Neuron (in vitro differentiated cells): ENCODE data around the gene ANKS3.

Source experiments
- H2AFZ ChIP-seq: one replicate; pipeline ENCODE4 v1.6.1; 2013; ENCODE audit warnings: low read depth, mild to moderate bottlenecking, inconsistent platforms, low read length, moderate library complexity
- H3K27me3 ChIP-seq: one replicate; pipeline ENCODE4 v1.6.1; 2013; ENCODE audit warnings: low read length; ENCODE audit not compliant: insufficient read depth
- H3K36me3 ChIP-seq: one replicate; pipeline ENCODE4 v1.6.1; 2013; ENCODE audit warnings: low read length; ENCODE audit not compliant: insufficient read depth
- H3K4me1 ChIP-seq: one replicate; pipeline ENCODE4 v1.6.1; 2013; ENCODE audit warnings: low read length; ENCODE audit not compliant: insufficient read depth
- H3K4me3 ChIP-seq: 2 replicates; pipeline ENCODE4 v1.5.1; 2013; ENCODE audit warnings: mild to moderate bottlenecking, low read length, moderate library complexity
- H3K9me3 ChIP-seq: one replicate; pipeline ENCODE4 v1.6.1; 2013; ENCODE audit warnings: low read length

The ANKS3 gene

DNA sequence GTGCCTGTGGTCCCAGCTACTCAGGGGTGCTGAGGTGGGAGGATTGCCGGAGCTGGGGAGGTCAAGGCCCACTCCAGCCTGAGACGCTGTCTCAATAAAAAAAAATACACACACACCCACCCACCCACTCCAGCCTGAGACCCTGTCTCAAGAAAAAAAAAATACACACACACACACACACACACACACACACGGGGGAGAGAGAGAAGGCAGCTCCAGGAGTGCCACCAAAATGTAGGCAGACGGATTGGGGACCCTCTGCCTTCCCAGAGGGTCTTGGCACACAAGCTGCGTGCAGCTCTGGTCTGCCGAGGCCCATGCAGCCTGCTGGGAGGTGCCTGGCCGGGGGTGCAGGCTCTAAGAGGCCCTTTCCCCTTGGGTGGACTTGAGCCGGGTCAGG is 46.7 kb downstream of the ANKS3 start:
- Histone ChIP-seq H3K4me1 (no peaks in the 10 kb centered on the region), H3K27me3 (no peaks in the 10 kb centered on the region), H3K36me3 (peaks cover 55% of the 10 kb centered on the region), H3K4me3 (no peak overlapping the region), H3K9me3 (no peaks in the 10 kb centered on the region), H2AFZ (no peak overlapping the region)

DNA sequence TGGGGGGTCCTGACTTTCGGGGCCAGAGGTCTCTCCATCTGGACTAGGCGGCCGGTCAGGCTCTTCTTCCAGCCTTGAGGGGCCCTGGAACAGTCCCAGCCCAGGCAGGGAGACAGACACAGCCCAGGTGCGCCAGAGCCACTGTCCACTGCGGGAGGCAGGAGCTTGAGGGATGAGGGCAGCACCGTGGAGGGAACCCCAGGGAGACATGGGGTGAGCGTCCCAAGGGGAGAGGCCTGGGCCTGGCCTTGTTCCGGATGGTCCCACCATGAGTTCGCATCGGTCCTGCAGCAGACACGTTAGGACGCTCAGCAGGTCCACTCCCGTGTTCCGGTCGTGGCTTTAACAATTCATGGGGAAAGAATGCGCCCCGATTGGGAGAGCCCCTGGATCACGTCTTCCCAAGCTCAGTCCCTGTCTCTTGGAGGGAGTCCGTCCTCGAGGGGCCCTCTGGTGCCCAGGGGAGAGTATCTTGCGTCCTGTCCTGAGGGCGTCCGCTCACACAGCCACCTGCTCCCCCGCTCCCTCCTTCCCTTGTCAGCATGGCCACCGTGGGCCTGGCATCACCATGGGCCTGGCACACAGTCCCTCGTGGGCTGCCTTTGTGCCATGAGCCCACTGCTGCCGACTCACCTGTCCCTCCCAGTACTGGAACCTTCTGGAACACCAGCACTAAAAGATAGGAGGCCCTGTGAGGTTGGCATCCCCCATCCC is 47.4 kb downstream of the ANKS3 start:
- peaks cover 63% of the 10 kb centered on the region for H3K36me3 ChIP-seq
- no peak overlapping the region for H2AFZ ChIP-seq
- H3K27me3 ChIP-seq, result no peaks in the 10 kb centered on the region
- H3K9me3 ChIP-seq, result no peaks in the 10 kb centered on the region
- H3K4me3 ChIP-seq, result no peak overlapping the region
- H3K4me1 ChIP-seq, result no peaks in the 10 kb centered on the region

DNA sequence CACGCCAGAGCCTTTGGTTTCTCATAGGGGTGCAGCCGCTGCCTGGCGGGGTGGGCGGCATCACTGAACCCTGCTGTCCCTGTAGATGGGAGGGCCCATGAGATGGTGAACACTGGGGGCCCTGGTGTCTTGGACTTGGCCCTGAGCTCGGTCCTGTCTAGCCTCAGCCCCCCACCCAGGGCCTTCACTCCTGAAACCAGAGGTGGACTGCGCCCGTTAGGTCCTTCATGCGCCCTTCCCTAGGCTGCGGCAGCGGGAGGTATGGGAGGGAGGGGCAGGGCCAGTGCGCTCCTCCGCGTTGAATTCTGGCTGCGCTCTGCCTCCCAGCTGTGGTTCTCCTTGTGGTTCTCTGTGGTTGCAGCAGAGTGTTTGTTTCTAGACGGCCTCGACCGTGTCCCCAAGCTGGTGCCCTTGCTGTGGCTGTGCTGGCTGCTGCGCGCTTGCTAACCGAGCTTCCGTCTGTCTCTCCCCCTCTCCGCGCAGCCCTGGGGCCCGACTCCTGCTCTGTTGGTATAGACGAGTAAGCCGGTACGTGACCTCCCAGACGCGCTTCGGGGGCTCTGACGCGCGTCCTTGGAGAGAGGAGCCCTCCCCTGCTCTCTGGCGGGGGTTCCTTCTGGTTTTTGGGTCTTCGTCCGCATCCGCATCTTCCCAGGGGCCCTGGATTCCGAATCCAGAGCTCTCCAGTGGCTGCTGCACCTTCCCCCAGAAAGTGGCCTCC is 48.1 kb downstream of the ANKS3 start:
- H3K27me3 ChIP-seq, result no peaks in the 10 kb centered on the region
- H2AFZ ChIP-seq, result no peak overlapping the region
- no peaks in the 10 kb centered on the region for H3K4me1 ChIP-seq
- H3K36me3 ChIP-seq, result peaks cover 70% of the 10 kb centered on the region
- no peaks in the 10 kb centered on the region for H3K9me3 ChIP-seq
- H3K4me3 ChIP-seq, result no peak overlapping the region

DNA sequence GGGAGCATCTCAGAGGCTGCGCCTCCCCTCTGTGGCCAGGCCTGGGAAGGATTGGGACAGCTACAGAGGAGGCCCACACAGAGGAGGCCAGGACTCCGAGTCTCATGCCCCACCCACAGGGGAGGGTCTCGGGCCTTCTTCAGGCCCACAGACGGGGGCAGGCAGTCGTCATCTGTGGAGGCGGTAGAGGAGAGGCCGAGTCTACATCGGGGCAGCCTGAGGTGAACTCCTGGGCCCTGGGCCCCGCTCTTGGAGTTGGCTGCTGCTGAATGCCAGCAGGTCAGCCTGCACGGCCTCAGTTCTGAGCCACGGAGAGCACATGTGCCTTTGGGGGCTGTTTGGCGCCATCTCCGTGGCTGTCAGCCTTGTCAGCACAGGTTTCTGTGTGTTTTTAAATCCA is 48.8 kb downstream of the ANKS3 start:
- no peaks in the 10 kb centered on the region for H3K27me3 ChIP-seq
- H3K4me1 ChIP-seq, result no peaks in the 10 kb centered on the region
- no peaks in the 10 kb centered on the region for H3K9me3 ChIP-seq
- peaks cover 68% of the 10 kb centered on the region for H3K36me3 ChIP-seq
- no peak overlapping the region for H2AFZ ChIP-seq
- no peak overlapping the region for H3K4me3 ChIP-seq

DNA sequence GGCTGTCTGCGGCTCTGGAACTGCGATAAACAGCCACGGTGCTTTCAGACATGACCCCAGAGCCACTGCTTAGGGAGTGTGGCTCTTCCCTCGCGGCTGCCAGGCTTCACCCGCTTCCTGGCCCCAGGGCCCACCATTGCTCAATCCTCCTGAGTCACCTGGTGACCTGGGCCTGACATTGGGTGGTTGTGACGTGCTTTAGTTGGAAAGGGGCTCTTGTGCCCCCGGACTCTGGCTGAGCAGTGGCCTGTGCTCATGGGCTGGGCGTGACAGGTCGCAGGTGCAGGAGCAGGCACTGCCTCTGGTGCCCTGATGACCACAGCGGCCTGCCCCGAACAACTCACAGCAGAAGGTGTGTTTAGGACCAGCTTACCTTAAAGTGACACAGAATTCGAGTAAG is 49.3 kb downstream of the ANKS3 start:
- Histone ChIP-seq H3K27me3 (no peaks in the 10 kb centered on the region), H3K4me1 (no peaks in the 10 kb centered on the region), H2AFZ (no peak overlapping the region), H3K9me3 (no peaks in the 10 kb centered on the region), H3K36me3 (peaks cover 62% of the 10 kb centered on the region), H3K4me3 (no peak overlapping the region)

DNA sequence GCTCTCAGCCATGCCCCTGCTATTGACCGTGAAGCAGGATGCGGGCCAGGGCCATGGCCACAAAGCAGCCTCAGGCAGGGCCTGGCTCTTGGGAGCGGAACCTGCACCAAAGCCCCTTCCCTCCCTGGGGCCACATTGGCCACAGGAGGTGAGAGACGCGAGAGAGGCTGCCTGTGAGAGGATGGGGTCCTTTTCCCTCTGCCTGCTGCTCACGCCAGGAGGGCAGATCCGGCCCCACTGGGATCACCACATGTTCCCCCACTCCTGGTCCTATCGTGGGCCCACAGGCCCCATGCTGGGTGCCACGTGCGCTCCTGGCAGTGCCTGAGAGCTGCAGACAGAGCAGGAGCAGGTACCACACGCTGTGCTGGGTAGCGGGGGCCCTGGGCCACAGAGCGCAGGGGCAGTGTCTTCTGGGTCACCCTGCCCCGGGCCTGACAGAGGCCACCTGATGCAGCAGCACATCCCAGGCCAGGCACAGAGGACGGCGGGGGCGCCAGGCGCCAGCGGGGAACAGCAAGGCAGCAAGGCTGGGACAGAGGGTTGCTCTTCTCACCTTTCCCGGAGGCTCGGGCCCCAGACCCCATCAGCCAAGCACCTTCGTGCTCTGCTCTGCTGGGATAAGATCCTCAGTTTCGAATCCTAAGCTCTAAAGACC is 49.9 kb downstream of the ANKS3 start:
- no peaks in the 10 kb centered on the region for H3K27me3 ChIP-seq
- H3K9me3 ChIP-seq, result no peaks in the 10 kb centered on the region
- no peak overlapping the region for H2AFZ ChIP-seq
- H3K4me3 ChIP-seq, result no peak overlapping the region
- H3K4me1 ChIP-seq, result no peaks in the 10 kb centered on the region
- H3K36me3 ChIP-seq, result peaks cover 63% of the 10 kb centered on the region

DNA sequence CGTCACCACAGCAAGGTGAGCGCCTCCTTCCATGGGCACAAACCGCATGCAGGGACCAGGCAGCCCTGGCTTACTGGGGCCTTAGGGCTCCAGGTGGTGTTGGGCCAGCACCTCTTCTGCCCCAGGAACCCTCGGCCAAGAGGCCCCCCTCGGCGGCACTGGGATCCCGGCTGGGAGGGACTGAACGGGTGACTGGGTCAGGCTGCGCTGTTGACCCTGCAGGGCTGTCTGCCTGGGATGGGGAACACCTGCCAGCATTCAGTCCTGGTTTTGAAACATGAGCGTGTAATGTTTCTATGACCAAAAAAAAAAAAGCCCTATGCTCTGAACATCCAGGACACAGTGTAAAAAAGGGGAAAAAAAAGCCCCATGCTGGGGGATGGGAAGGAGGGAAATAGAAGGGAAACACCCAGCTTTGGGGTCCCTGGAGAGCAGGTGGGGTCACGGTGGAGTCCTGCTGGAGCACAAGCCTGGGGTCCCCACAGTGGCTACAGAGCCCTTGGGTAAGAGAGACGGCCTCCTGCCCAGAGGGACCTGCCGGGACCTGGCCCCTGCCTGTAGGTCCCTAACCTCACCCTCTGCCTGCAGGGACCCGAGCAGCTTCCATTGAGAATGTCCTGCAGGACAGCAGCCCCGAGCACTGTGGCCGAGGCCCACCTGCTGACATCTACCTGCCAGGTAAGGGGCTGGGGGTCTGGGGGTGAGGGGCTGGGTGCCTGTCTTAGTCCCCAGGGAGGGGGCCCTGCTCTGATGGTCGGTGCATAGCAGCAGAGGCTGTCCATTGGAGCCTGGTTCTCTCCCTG is 50.6 kb downstream of the ANKS3 start:
- H3K4me3 ChIP-seq, result no peak overlapping the region
- no peaks in the 10 kb centered on the region for H3K9me3 ChIP-seq
- H3K36me3 ChIP-seq, result peaks cover 61% of the 10 kb centered on the region
- no peaks in the 10 kb centered on the region for H3K27me3 ChIP-seq
- no peaks in the 10 kb centered on the region for H3K4me1 ChIP-seq
- H2AFZ ChIP-seq, result no peak overlapping the region

DNA sequence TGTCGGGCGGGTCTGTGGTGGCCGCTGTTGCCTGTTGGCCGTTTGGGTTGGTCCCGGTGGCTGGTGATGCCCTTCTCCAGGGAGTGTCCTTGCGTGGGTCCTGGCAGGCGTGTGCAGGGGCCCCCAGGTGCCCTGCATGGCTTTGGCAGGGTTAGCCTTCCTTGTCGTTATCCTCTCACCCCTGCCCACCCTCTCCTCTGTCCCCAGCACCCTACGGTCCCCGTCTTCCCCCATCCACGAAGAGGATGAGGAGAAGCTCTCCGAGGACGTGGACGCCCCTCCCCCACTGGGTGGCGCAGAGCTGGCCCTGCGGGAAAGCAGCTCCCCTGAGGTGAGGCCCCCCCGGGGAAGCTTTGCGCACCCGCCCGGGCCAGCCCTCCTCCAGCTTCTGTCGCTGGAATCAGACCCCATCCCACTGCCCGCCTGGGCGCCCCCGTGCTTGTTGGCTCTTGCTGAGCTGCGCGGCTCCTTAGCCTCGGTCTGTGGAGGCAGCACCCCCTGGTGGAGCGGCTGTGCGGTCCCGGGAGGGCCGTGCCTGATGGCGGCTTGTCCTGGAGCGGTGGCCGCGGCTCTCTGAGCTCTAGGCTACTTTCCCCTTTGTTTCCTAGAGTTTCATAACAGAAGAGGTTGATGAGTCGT is 51.3 kb downstream of the ANKS3 start:
- no peak overlapping the region for H2AFZ ChIP-seq
- no peaks in the 10 kb centered on the region for H3K27me3 ChIP-seq
- no peak overlapping the region for H3K4me3 ChIP-seq
- H3K9me3 ChIP-seq, result no peaks in the 10 kb centered on the region
- H3K36me3 ChIP-seq, result peaks cover 61% of the 10 kb centered on the region
- H3K4me1 ChIP-seq, result no peaks in the 10 kb centered on the region

DNA sequence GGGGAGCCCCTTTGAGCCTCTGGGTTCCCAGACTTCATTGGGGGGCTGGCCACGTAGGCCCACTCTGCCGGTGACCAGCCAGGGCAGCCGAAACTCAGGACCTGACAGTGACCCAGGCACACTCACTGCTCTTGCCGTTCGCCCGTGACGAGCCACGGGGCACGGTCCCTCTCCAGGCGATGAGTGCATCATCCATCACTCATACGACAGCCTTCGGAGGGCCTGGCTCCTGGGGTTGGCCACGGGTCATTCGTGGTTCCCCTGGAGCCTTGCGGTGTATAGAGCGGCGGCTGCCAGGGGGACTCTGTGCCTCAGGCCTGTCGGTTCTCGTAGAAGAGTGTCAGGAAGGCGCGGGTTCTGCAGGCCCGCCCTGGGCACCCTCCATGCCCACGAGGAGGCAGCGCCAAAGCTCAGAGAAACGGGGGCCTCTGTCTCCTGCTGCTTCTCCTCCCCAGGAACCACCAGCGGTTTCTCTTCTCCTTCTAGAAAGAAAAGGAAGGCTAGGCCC is 51.9 kb downstream of the ANKS3 start:
- H3K9me3 ChIP-seq, result no peaks in the 10 kb centered on the region
- H2AFZ ChIP-seq, result no peak overlapping the region
- no peaks in the 10 kb centered on the region for H3K4me1 ChIP-seq
- H3K27me3 ChIP-seq, result no peaks in the 10 kb centered on the region
- no peak overlapping the region for H3K4me3 ChIP-seq
- peaks cover 62% of the 10 kb centered on the region for H3K36me3 ChIP-seq

DNA sequence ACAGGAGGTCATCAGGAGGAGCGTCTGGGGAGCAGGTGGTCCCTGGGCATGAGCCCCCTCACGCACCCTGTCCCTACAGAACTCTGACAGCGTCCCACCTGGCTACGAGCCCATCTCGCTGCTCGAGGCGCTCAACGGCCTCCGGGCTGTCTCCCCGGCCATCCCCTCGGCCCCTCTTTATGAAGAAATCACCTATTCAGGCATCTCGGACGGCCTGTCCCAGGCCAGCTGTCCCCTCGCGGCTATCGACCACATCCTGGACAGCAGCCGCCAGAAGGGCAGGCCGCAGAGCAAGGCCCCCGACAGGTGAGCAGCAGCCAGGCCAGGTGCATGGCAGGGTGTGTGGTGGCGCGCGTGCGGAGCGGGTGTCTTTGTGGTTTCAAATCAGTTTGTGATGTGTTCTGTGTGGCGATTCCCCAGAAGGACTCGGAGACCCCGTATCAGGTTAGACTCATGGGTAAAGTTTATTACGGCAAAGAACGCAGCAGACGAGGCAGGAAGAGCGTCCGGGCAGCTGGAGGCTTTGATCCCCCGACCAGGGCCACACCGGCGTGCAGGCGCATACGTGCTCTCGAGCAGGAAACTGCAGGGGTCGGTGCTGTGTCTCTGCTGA is 52.5 kb downstream of the ANKS3 start:
- no peak overlapping the region for H2AFZ ChIP-seq

DNA sequence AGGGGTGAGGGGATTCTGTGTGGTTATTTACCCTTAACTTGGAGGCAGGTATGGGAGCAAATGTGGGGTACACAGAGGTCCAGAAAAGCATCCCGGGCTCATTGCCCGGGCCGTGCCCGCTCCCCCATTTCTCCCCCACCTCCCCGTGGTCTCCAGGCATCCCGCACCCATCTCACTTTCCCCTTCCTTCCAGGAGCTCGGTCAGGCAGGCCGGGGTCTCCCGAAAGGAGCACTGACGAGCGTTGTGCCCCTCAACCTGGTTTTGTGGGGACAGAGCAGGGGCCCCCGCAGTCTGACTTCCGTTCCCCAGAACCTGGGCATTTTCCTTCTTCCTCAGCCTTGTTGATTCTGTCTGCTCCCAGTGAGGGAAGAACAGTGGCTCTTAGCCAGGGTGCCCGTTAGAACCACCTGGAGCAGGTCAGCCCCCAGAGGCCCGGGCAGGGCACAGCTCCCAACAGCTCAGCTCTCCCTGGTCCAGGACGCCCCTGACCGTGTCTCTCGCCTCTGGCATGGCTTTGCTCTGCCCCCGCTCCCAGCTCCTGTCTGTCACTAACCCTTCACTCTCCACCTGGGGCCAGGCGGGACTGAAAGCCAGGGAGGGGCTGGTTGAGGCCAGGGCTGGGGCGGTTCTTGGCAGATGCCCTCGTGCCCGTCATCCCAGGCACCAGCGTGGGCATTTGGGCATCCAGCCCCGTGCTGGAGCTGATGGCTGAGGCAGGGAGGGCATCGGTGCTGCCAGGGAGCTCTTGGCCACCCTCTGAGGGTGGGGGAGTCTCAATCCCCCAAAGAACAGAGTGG is 53.2 kb downstream of the ANKS3 start:
- no peaks in the 10 kb centered on the region for H3K9me3 ChIP-seq
- H3K27me3 ChIP-seq, result no peaks in the 10 kb centered on the region
- H2AFZ ChIP-seq, result no peak overlapping the region
- H3K4me3 ChIP-seq, result no peak overlapping the region
- peaks cover 55% of the 10 kb centered on the region for H3K36me3 ChIP-seq
- H3K4me1 ChIP-seq, result no peaks in the 10 kb centered on the region

More for the DNA sequence above, 52.5 kb downstream of the ANKS3 start:
- H3K36me3 ChIP-seq, result peaks cover 61% of the 10 kb centered on the region
- H3K27me3 ChIP-seq, result no peaks in the 10 kb centered on the region
- H3K4me3 ChIP-seq, result no peak overlapping the region
- no peaks in the 10 kb centered on the region for H3K4me1 ChIP-seq
- H3K9me3 ChIP-seq, result no peaks in the 10 kb centered on the region
